ENCODE data around the gene SPEG. TPM values are rescaled to one million over a fixed set of nuclear protein-coding genes. Genes with fewer than 3 reads are reported as not detected.
A peak's percentile ranks its signal among the peaks of the same experiment; 100 is the strongest.

Gene SPEG
- total and polyA plus RNA-seq, 2 of the 13 experiments (the other 11 are each of a cell fraction or from before 2014, with no cell fraction given), result 0.18 to 0.24 TPM

DNA sequence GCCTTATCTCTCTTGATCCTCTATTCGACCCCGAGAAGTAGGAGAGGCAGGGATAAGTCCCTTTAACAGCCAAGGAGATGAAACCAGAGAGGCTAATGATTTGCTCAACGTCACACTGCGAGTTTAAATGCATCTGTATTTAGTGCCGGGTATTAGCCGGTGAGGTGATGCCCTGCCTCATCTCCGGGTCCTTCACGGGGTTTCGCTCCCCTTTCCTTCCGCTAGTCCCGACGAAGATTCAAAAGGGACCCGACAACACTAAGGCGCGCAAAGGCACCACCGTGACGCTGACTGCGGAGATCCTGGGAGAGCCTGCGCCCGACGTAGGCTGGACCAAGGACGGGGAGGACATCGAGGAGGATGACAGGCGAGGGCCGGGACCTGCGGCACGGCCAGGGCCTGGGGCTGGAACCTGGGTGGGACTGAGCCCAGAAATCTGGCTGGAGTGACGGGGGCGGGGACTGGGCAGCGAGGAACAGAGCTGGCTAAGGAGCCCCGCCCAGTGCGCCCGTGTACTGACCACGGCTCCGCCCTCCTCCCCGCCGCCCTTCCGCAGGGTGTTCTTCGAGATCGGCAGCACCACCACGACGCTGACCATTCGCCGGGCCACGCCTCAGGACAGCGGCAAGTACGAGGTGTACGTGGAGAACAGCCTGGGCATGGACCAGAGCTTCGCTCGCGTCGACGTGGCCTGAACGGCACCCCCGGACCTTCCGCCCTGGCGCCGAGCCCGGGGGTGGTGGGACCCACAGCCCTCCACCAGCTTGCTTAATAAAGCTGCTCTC is 63.0 kb downstream of the SPEG start (continued):
- TF ChIP-seq ETS1 (CRISPR knock-in tag; IDR thresholded peaks at IDR 0.05), result 0 out of 2 replicates have a peak, but pooled peaks have one; percentile 22
- no peak for TF ChIP-seq ZMAT3 (CRISPR knock-in tag; conservative IDR thresholded peaks at IDR 0.05)
- no peak for TF ChIP-seq CC2D1A (CRISPR knock-in tag; IDR thresholded peaks at IDR 0.05)
- 0 out of 2 replicates have a peak, but pooled peaks have one; percentile 7 for TF ChIP-seq ZNF124 (CRISPR knock-in tag; IDR thresholded peaks at IDR 0.05)
- no peak for TF ChIP-seq HMG20A (CRISPR knock-in tag; IDR thresholded peaks at IDR 0.05; ENCODE audit: borderline replicate concordance)
- no peak for TF ChIP-seq RAD21 (CRISPR knock-in tag; IDR thresholded peaks at IDR 0.05)
- TF ChIP-seq IKZF4 (CRISPR knock-in tag; IDR thresholded peaks at IDR 0.05; ENCODE audit: borderline replicate concordance, low read depth, not compliant biosample characterization), result peak; percentile 67
- TF ChIP-seq ZC3H13 (CRISPR knock-in tag; IDR thresholded peaks at IDR 0.05), result peak; percentile 35; the same call in 1 of the 2 replicates
- TF ChIP-seq ZNF292 (CRISPR knock-in tag; IDR thresholded peaks at IDR 0.05; ENCODE audit: borderline replicate concordance, low read depth), result peak; percentile 81
- no peak for TF ChIP-seq NFE2 (CRISPR knock-in tag; IDR thresholded peaks at IDR 0.05)
- TF ChIP-seq ZFP62 (CRISPR knock-in tag; IDR thresholded peaks at IDR 0.05), result no peak
- TF ChIP-seq, protein P1, sequence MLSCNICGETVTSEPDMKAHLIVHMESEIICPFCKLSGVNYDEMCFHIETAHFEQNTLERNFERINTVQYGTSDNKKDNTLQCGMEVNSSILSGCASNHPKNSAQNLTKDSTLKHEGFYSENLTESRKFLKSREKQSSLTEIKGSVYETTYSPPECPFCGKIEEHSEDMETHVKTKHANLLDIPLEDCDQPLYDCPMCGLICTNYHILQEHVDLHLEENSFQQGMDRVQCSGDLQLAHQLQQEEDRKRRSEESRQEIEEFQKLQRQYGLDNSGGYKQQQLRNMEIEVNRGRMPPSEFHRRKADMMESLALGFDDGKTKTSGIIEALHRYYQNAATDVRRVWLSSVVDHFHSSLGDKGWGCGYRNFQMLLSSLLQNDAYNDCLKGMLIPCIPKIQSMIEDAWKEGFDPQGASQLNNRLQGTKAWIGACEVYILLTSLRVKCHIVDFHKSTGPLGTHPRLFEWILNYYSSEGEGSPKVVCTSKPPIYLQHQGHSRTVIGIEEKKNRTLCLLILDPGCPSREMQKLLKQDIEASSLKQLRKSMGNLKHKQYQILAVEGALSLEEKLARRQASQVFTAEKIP (CRISPR knock-in tag; IDR thresholded peaks at IDR 0.05; ENCODE audit: borderline replicate concordance), result no peak
- TF ChIP-seq ZBTB33 (CRISPR knock-in tag; IDR thresholded peaks at IDR 0.05), result no peak; the same call in 1 of the 2 replicates
- no peak for TF ChIP-seq YEATS4 (CRISPR knock-in tag; IDR thresholded peaks at IDR 0.05; ENCODE audit: borderline replicate concordance)
- no peak for TF ChIP-seq CHCHD3 (CRISPR knock-in tag; IDR thresholded peaks at IDR 0.05)
- no peak for TF ChIP-seq ZFP36L2 (CRISPR knock-in tag; IDR thresholded peaks at IDR 0.05)
- TF ChIP-seq PTBP1 (IDR thresholded peaks at IDR 0.05; ENCODE audit: low read depth, low read length, poor library complexity, severe bottlenecking), result no peak
